IMR-90 (cell line): ENCODE data around the gene RECQL5. TPM values are rescaled to one million over a fixed set of nuclear protein-coding genes. Genes with fewer than 3 reads are reported as not detected.

Source experiments
- ATAC-seq: fragments of 200-7000 bp; cut with Tn5 transposase; 2 replicates; pipeline ENCODE4 v1.9.1; 2020; ENCODE audit warnings: low read depth, mild to moderate bottlenecking, moderate library complexity
- BruUV-seq: library from RNA; stranded (reverse); fragments of 400-500 nt; replicated peaks from 2 replicates; lab custom pipeline; 2021; lab: Mats Ljungman, UMichigan
- CTCF ChIA-PET: fragments of 300-600 bp; formaldehyde crosslinking; extraction: SDS; loops from one replicate; lab custom pipeline; 2021; ENCODE audit warnings: antibody characterized with exemption; lab: Yijun Ruan, JAX
- POLR2A ChIA-PET: fragments of 300-600 bp; sonication (Branson Sonifier 250); formaldehyde crosslinking; loops from one replicate; lab custom pipeline; 2022; ENCODE audit warnings: antibody characterized with exemption; ENCODE audit not compliant: unreplicated experiment; lab: Charles Lee
- DNase-seq: peaks from one replicate; pipeline ENCODE4 v3.0.0; 2013
- H2AFZ ChIP-seq: replicated peaks from 2 replicates; pipeline ENCODE3; 2013; ENCODE audit warnings: low read length, mild to moderate bottlenecking; ENCODE audit not compliant: poor library complexity
- H2AK5ac ChIP-seq: 2 replicates; pipeline ENCODE4 v1.6.1; 2013; ENCODE audit warnings: low read depth, low read length, inconsistent platforms
- H2AK9ac ChIP-seq: replicated peaks from 2 replicates; pipeline ENCODE3; 2013; ENCODE audit warnings: mild to moderate bottlenecking, low read depth, low read length, moderate library complexity; ENCODE audit not compliant: poor library complexity
- H2BK120ac ChIP-seq: 2 replicates; pipeline ENCODE4 v1.6.1; 2013; ENCODE audit warnings: low read depth, low read length, inconsistent platforms
- H2BK15ac ChIP-seq: 3 replicates; pipeline ENCODE4 v1.6.1; 2013; ENCODE audit warnings: low read depth, low read length, inconsistent platforms
- H2BK20ac ChIP-seq: 2 replicates; pipeline ENCODE4 v1.6.1; 2013; ENCODE audit warnings: low read depth, mild to moderate bottlenecking, inconsistent platforms, low read length, moderate library complexity
- H2BK5ac ChIP-seq: 2 replicates; pipeline ENCODE4 v1.6.1; 2013; ENCODE audit warnings: mild to moderate bottlenecking, low read depth, low read length, inconsistent platforms; ENCODE audit not compliant: poor library complexity, severe bottlenecking
- H3K14ac ChIP-seq: replicated peaks from 2 replicates; pipeline ENCODE4 v1.6.1; 2013; ENCODE audit warnings: low read depth, low read length, inconsistent platforms
- H3K18ac ChIP-seq: 2 replicates; pipeline ENCODE4 v1.6.1; 2013; ENCODE audit warnings: low read depth, low read length, control low read depth
- H3K23ac ChIP-seq: 2 replicates; pipeline ENCODE4 v1.6.1; 2013; ENCODE audit warnings: low read depth, low read length, inconsistent platforms
- H3K27ac ChIP-seq: 2 replicates; pipeline ENCODE4 v1.5.1; 2013; ENCODE audit warnings: mild to moderate bottlenecking, control low read depth, low read length; ENCODE audit not compliant: insufficient read depth
- H3K27me3 ChIP-seq: 2 replicates; pipeline ENCODE4 v1.6.1; 2013; ENCODE audit warnings: low read length; ENCODE audit not compliant: control insufficient read depth, insufficient read depth
- H3K36me3 ChIP-seq: 2 replicates; pipeline ENCODE4 v1.6.1; 2013; ENCODE audit warnings: low read length, mixed read lengths; ENCODE audit not compliant: control insufficient read depth, insufficient read depth
- H3K4ac ChIP-seq: 2 replicates; pipeline ENCODE4 v1.6.1; 2013; ENCODE audit warnings: low read depth, low read length, inconsistent platforms
- H3K4me1 ChIP-seq: 2 replicates; pipeline ENCODE4 v1.6.1; 2013; ENCODE audit warnings: low read length, mixed read lengths; ENCODE audit not compliant: control insufficient read depth, insufficient read depth
- H3K4me2 ChIP-seq: 2 replicates; pipeline ENCODE4 v1.6.1; 2013; ENCODE audit warnings: low read depth, mild to moderate bottlenecking, control low read depth, low read length, moderate library complexity
- H3K4me3 ChIP-seq: 2 replicates; pipeline ENCODE4 v1.5.1; 2013; ENCODE audit warnings: low read depth, mild to moderate bottlenecking, control low read depth, low read length, moderate library complexity; ENCODE audit not compliant: insufficient read depth
- H3K56ac ChIP-seq: 2 replicates; pipeline ENCODE4 v1.6.1; 2013; ENCODE audit warnings: low read length, inconsistent platforms; ENCODE audit not compliant: insufficient read depth; ENCODE audit errors: extremely low read depth
- H3K79me1 ChIP-seq, 2 experiments: 2 replicates each; pipeline ENCODE4 v1.6.1; 2013; ENCODE audit warnings: low read length in 2 of 2, inconsistent platforms in 1 of 2, low read depth in 1 of 2
- H3K9ac ChIP-seq: 2 replicates; pipeline ENCODE4 v1.6.1; 2013; ENCODE audit warnings: low read depth, low read length, control low read depth
- H3K9me1 ChIP-seq: 2 replicates; pipeline ENCODE4 v1.6.1; 2013; ENCODE audit warnings: low read length, inconsistent platforms; ENCODE audit not compliant: insufficient read depth
- H3K9me3 ChIP-seq: 2 replicates; pipeline ENCODE4 v1.6.1; 2013; ENCODE audit warnings: low read length; ENCODE audit not compliant: control insufficient read depth, insufficient read depth
- H4K20me1 ChIP-seq: 2 replicates; pipeline ENCODE4 v1.6.1; 2013; ENCODE audit warnings: low read length, inconsistent platforms; ENCODE audit not compliant: insufficient read depth
- H4K5ac ChIP-seq: 2 replicates; pipeline ENCODE4 v1.6.1; 2013; ENCODE audit warnings: mild to moderate bottlenecking, low read depth, low read length, control low read depth
- H4K8ac ChIP-seq, 2 experiments: 2 replicates each; pipeline ENCODE4 v1.6.1; 2013; ENCODE audit warnings: low read depth in 2 of 2, low read length in 2 of 2, control low read depth in 1 of 2, inconsistent platforms in 1 of 2
- H4K91ac ChIP-seq: 2 replicates; pipeline ENCODE4 v1.6.1; 2013; ENCODE audit warnings: low read depth, low read length, inconsistent platforms; ENCODE audit not compliant: insufficient read depth
- CEBPB ChIP-seq: IDR thresholded peaks from 2 replicates; pipeline ENCODE4 v1.6.1; 2012; ENCODE audit warnings: low read depth, low read length, improper control_type of control experiment
- CHD1 ChIP-seq: IDR thresholded peaks from 2 replicates; pipeline ENCODE4 v1.6.1; 2012; ENCODE audit warnings: low read depth, low read length, improper control_type of control experiment
- FOS ChIP-seq: fragments of 150-350 bp; IDR thresholded peaks from 2 replicates; pipeline ENCODE4 v1.6.1; 2016; ENCODE audit warnings: low read depth, low read length
- MAFK ChIP-seq: IDR thresholded peaks from 2 replicates; pipeline ENCODE4 v1.6.1; 2012; ENCODE audit warnings: low read depth, low read length, improper control_type of control experiment
- MAZ ChIP-seq: IDR thresholded peaks from 2 replicates; pipeline ENCODE4 v1.6.1; 2012; ENCODE audit warnings: low read depth, mild to moderate bottlenecking, low read length, improper control_type of control experiment, moderate library complexity, borderline replicate concordance
- MXI1 ChIP-seq: IDR thresholded peaks from 2 replicates; pipeline ENCODE4 v1.6.1; 2012; ENCODE audit warnings: low read depth, mild to moderate bottlenecking, low read length, moderate library complexity, borderline replicate concordance
- NFE2L2 ChIP-seq: fragments of 150-350 bp; IDR thresholded peaks from 2 replicates; pipeline ENCODE4 v1.6.1; 2016; ENCODE audit warnings: low read depth, mild to moderate bottlenecking, low read length
- RAD21 ChIP-seq: IDR thresholded peaks from 2 replicates; pipeline ENCODE4 v1.6.1; 2012; ENCODE audit warnings: low read length, improper control_type of control experiment
- RCOR1 ChIP-seq: IDR thresholded peaks from 2 replicates; pipeline ENCODE4 v1.6.1; 2012; ENCODE audit warnings: mild to moderate bottlenecking, low read length, improper control_type of control experiment; ENCODE audit not compliant: insufficient replicate concordance
- RFX5 ChIP-seq: IDR thresholded peaks from 2 replicates; pipeline ENCODE4 v1.8.0; 2012; ENCODE audit warnings: low read depth, mild to moderate bottlenecking, low read length, moderate library complexity
- SMC3 ChIP-seq: fragments of 150-350 bp; IDR thresholded peaks from 2 replicates; pipeline ENCODE4 v1.6.1; 2016; ENCODE audit warnings: low read depth, mild to moderate bottlenecking, antibody characterized with exemption, low read length, moderate library complexity
- WGBS, 2 experiments: methylation state at CpG; one replicate each; pipeline versions ENCODE4 v1.1.5 to v1.1.7; 2013; ENCODE audit warnings: missing lambda C conversion rate in 2 of 2; ENCODE audit not compliant: insufficient read length in 1 of 2; ENCODE audit errors: extremely low coverage in 2 of 2; 5-methylcytosine and 5-hydroxymethylcytosine counted together
- dilution Hi-C: fragments of 300-500 bp; cut with HindIII; formaldehyde crosslinking; loops from one replicate; pipeline ENCODE4 v1.14.3; 2018; ENCODE audit warnings: low sequenced_read_pairs; ENCODE audit not compliant: unreplicated experiment
- in situ Hi-C: fragments of 300-500 bp; cut with MboI; formaldehyde crosslinking; loops from 3 replicates; pipeline ENCODE4 v1.14.3; 2019; ENCODE audit warnings: low sequenced_read_pairs, inconsistent platforms, mixed read lengths
- intact Hi-C: fragments of 100-400 bp; cut with micrococcal nuclease; formaldehyde crosslinking; loops from 2 replicates; pipeline ENCODE4 v1.10.0; 2022
- polyA plus RNA-seq, 3 experiments: library from polyadenylated mRNA; depleted of rRNA; stranded (reverse); fragments of >200 nt; gene quantifications; 2 replicates each; pipeline ENCODE4 v1.2.3, GENCODE V29; 2012; ENCODE audit warnings: low replicate concordance in 1 of 3
- total RNA-seq: library from RNA; depleted of rRNA; stranded (reverse); fragments of >200 nt; gene quantifications from 2 replicates; pipeline ENCODE4 v1.2.3, GENCODE V29; 2012
- TF ChIP-seq, protein P1 (sequence below): fragments of 150-350 bp; IDR thresholded peaks from 2 replicates; pipeline ENCODE4 v1.6.1; 2016; ENCODE audit warnings: low read depth, mild to moderate bottlenecking, low read length, moderate library complexity, borderline replicate concordance
- TF ChIP-seq, protein P2 (sequence below): conservative IDR thresholded peaks from 2 replicates; pipeline ENCODE4 v1.5.1; 2012; ENCODE audit warnings: mild to moderate bottlenecking, low read depth, low read length, improper control_type of control experiment
- TF ChIP-seq, protein P3 (sequence below): fragments of 150-350 bp; IDR thresholded peaks from 2 replicates; pipeline ENCODE4 v1.6.1; 2017; ENCODE audit warnings: mild to moderate bottlenecking, antibody characterized with exemption, low read length, low read depth

RECQL5 gene
- total and polyA plus RNA-seq, 2 of the 4 experiments (the other 2 are of a cell fraction), result 7.3 to 23.7 TPM

GRCh38 chr17:75640556-75641119, 26.3 kb downstream of the RECQL5 start:
- no peak overlapping the region for H3K4me3 ChIP-seq

More at GRCh38 chr17:75640556-75641119, 26.3 kb downstream of the RECQL5 start:
- no peak for DNase-seq
- Histone ChIP-seq H2BK15ac (no peak overlapping the region), H3K9me1 (no peaks in the 10 kb centered on the region), H3K9me3 (no peaks in the 10 kb centered on the region), H3K4me1 (no peaks in the 10 kb centered on the region), H2AK9ac (no peak overlapping the region), H3K4me2 (no peak overlapping the region), H3K56ac (no peak overlapping the region), H3K9ac (no peak overlapping the region), H3K27me3 (no peaks in the 10 kb centered on the region), H3K79me1 (no peaks in the 10 kb centered on the region; a peak in 1 of 4 replicates), H3K23ac (no peak overlapping the region), H4K20me1 (no peaks in the 10 kb centered on the region; the same call in 1 of the 2 replicates), H3K4ac (no peak overlapping the region), H3K27ac (no peak overlapping the region), H4K91ac (no peak overlapping the region), H2AFZ (no peak overlapping the region), H4K5ac (no peak overlapping the region), H2AK5ac (no peak overlapping the region), H2BK20ac (no peak overlapping the region), H2BK5ac (no peak overlapping the region), H2BK120ac (no peak overlapping the region), H3K36me3 (peaks cover 11% of the 10 kb centered on the region), H3K18ac (no peak overlapping the region), H3K14ac (no peak overlapping the region), H4K8ac (no peak overlapping the region)
- ChIA-PET CTCF (interaction anchor here (5.1 kb wide), 1 partner anchor 7 kb away, joined by 30 read pairs; the partner anchor contains the start of gene SMIM5), POLR2A (no interaction called here)
- WGBS, 2 experiments, result 100% methylated on average over 1 of the region's 13 CpGs; no CpG with 5 or more reads in 1 of the 2 experiments
- dilution Hi-C loops (no loop called here), in situ Hi-C loops (no loop called here), intact Hi-C loops (no loop called here)
- TF ChIP-seq MAFK (no peak), NFE2L2 (no peak), CEBPB (no peak), CHD1 (no peak), MXI1 (no peak), RCOR1 (no peak), RAD21 (no peak), SMC3 (no peak), RFX5 (no peak), MAZ (no peak), FOS (no peak)
- TF ChIP-seq, protein P1, sequence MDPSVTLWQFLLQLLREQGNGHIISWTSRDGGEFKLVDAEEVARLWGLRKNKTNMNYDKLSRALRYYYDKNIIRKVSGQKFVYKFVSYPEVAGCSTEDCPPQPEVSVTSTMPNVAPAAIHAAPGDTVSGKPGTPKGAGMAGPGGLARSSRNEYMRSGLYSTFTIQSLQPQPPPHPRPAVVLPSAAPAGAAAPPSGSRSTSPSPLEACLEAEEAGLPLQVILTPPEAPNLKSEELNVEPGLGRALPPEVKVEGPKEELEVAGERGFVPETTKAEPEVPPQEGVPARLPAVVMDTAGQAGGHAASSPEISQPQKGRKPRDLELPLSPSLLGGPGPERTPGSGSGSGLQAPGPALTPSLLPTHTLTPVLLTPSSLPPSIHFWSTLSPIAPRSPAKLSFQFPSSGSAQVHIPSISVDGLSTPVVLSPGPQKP, result no peak
- TF ChIP-seq, protein P2, sequence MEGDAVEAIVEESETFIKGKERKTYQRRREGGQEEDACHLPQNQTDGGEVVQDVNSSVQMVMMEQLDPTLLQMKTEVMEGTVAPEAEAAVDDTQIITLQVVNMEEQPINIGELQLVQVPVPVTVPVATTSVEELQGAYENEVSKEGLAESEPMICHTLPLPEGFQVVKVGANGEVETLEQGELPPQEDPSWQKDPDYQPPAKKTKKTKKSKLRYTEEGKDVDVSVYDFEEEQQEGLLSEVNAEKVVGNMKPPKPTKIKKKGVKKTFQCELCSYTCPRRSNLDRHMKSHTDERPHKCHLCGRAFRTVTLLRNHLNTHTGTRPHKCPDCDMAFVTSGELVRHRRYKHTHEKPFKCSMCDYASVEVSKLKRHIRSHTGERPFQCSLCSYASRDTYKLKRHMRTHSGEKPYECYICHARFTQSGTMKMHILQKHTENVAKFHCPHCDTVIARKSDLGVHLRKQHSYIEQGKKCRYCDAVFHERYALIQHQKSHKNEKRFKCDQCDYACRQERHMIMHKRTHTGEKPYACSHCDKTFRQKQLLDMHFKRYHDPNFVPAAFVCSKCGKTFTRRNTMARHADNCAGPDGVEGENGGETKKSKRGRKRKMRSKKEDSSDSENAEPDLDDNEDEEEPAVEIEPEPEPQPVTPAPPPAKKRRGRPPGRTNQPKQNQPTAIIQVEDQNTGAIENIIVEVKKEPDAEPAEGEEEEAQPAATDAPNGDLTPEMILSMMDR, result no peak
- TF ChIP-seq, protein P3, sequence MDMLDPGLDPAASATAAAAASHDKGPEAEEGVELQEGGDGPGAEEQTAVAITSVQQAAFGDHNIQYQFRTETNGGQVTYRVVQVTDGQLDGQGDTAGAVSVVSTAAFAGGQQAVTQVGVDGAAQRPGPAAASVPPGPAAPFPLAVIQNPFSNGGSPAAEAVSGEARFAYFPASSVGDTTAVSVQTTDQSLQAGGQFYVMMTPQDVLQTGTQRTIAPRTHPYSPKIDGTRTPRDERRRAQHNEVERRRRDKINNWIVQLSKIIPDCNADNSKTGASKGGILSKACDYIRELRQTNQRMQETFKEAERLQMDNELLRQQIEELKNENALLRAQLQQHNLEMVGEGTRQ, result no peak
- no TSS peak for BruUV-seq
- ATAC-seq, result no peak
